Hippocampal formation (tissue), 2 donors: ENCODE measurements around the gene NT5DC4.

Experiments used
- DNase-seq, 2 donors: peaks; one replicate each; lab custom pipeline; 2025; lab: John Stamatoyannopoulos, UW

NT5DC4 gene

GRCh38 chr2:112784199-112785189 is 63.7 kb downstream of the NT5DC4 start, which contains the start of gene IL1A:
TSS of gene IL1A (minus strand) at chr2:112784493. CDS start at chr2:112783770, 723 bp downstream.
- no peak for DNase-seq

- no peak for DNase-seq
Measured at GRCh38 chr2:112787294-112787693, 66.5 kb downstream of the NT5DC4 start.

GRCh38 chr2:112787729-112788393 is 67.0 kb downstream of the NT5DC4 start:
- DNase-seq = no peak

GRCh38 chr2:112788653-112789052 is 67.8 kb downstream of the NT5DC4 start:
- DNase-seq = no peak
